GM18907 (cell line): ENCODE measurements around the gene MAP10.

ENCODE experiments used
- ATAC-seq: cut with Tn5 transposase; IDR thresholded peaks from one replicate; pipeline ENCODE4 v1.9.1; 2021; ENCODE audit warnings: mild to moderate bottlenecking, moderate library complexity; ENCODE audit not compliant: unreplicated experiment

MAP10 gene

GRCh38 chr1:232853994-232854797 is 49.0 kb downstream of the MAP10 start:
- ATAC-seq, result no peak

- no peak for ATAC-seq
These were observed 49.6 kb downstream of the MAP10 start for GRCh38 chr1:232854798-232855159.

DNA sequence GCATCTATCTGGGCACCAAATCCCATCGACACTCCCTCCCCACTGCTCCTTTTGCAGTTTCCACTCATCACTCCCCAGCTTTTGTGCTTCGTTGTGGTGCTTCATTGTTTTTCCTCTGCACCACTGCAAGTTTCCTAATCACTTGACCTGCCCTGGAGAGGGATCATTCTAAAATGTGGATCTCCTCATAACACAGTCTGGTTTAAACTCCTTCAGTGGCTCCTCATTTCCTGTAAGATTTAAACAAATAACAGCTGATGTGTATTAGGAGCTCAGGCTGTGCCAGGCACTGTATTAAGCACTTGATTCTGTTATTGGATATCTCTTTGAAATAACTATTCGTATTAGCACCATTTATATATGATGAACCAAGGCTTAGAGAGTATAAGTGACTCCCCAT is 51.3 kb downstream of the MAP10 start:
- ATAC-seq, result no peak
